Measurements from ENCODE around the gene TLN1. TPM values are rescaled to one million over a fixed set of nuclear protein-coding genes. Genes with fewer than 3 reads are reported as not detected.

The TLN1 gene
- total and polyA plus RNA-seq, 10 donors = 79.9 to 881 (median 469) TPM

DNA sequence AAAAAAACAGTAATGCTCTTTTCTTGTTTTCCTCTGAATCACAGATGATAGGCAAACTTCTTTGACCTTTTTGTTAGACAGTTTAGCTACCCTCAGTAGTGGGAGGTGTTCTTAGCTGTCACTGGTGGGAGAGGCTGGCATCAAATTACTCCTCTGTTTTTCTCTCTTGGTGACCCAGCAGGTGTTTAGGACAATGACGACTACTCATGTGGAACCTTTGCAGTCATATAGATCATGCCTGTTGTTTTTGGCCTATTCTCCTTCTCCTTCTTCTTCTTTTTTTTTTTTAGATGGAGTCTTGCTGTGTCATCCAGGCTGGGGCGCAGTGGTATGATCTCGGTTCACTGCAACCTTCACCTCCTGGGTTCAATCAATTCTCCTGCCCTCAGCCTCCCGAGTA is 44.0 kb upstream of the TLN1 start:
- intact Hi-C loops (cut with DNase I; ENCODE audit: low total_unique reads) = no loop called here
- 63 to 77% (median 69%) methylated on average over 4 of the region's 4 CpGs for WGBS, 5 donors

DNA sequence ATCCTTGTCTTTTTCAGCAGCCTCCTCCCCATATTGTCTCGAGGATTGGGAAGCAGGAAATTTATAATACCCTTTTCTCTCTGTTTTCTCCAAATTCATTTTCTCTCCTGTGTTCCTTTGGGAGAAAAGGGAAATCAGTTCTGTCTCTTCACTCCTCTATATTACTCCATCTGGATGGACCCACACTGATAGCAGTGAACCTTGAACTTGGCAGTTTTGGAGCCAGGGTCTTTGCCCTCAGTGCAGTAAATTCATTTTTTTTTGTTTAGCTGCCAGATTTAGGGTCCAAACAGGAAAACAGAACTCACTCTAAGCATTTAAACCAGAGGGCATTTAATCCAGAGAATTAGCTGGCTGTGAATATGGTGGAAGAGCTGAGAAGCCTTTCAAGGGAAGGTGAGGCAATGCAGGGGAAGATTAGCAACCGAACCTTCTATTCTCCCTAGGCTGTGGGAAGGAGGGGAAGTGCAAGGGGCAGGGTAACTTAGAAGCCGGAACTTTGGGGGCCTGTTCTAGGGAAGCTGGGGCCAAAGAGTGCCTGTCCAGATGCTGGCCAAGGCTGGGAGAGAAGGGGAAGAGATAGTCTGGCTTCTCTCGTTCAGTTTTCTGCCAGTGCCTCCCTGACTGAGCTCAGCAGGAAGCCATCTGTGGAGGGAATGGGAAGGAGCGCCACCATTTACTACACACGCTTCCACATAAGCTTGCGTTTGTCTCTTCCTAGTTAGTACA is 43.1 kb upstream of the TLN1 start:
- intact Hi-C loops (cut with DNase I; ENCODE audit: low total_unique reads) = no loop called here
- peak overlapping the region in 6 of 8 donors; percentile 29 to 59 (median 45) for H3K27ac ChIP-seq

More for the DNA sequence above, 44.0 kb upstream of the TLN1 start:
- H3K4me1 ChIP-seq = peaks cover 6 to 33% (median 27%) of the 10 kb centered on the region in 6 donors
- DNase-seq = no peak
- H3K27ac ChIP-seq = peak overlapping the region in 4 of 8 donors; percentile 30 to 59 (median 52)
- H3K4me3 ChIP-seq = no peak overlapping the region
- H3K27me3 ChIP-seq (replicated peaks in 1 of 7) = no peaks in the 10 kb centered on the region
- H3K36me3 ChIP-seq = peaks cover 0 to 11% (median 0%) of the 10 kb centered on the region in 6 donors
- TF ChIP-seq CTCF (IDR thresholded peaks at IDR 0.05 in 8 of 11, conservative IDR thresholded peaks at IDR 0.05 in 3 of 11) = no peak
- TF ChIP-seq POLR2A (IDR thresholded peaks at IDR 0.05) = no peak
- TF ChIP-seq POLR2AphosphoS5 (IDR thresholded peaks at IDR 0.05) = no peak
- no peaks in the 10 kb centered on the region for H3K9me3 ChIP-seq

DNA sequence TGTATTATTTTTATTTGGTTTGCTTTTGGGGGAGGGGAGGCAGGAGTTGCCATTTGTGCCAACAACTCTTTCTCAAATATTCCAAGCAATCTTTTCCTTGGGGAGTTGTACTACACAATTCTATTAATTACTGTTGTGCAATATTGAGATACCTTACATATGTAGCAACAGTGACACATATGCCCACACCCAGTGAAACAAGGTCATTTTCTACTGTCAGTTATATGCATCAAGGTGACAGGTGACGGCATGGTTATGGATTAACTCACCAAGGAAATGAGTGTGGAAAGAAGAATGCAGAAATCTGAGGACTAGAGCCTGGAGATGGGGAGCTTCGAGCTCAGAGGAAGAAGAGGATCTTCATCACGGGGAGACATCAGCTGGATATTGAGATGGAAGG is 39.9 kb upstream of the TLN1 start:
- 59 to 81% (median 71%) methylated on average over 3 of the region's 3 CpGs for WGBS, 5 donors
- H3K36me3 ChIP-seq = peaks cover 0 to 5% (median 0%) of the 10 kb centered on the region in 6 donors
- no peaks in the 10 kb centered on the region for H3K9me3 ChIP-seq
- peak overlapping the region in 1 of 8 donors; percentile 48 for H3K27ac ChIP-seq
- H3K4me1 ChIP-seq = peaks cover 9 to 43% (median 34%) of the 10 kb centered on the region in 6 donors
- TF ChIP-seq POLR2AphosphoS5 (IDR thresholded peaks at IDR 0.05) = no peak
- no peak for TF ChIP-seq CTCF (IDR thresholded peaks at IDR 0.05 in 8 of 11, conservative IDR thresholded peaks at IDR 0.05 in 3 of 11)
- TF ChIP-seq POLR2A (IDR thresholded peaks at IDR 0.05) = no peak
- no peak overlapping the region for H3K4me3 ChIP-seq
- intact Hi-C loops (cut with DNase I; ENCODE audit: low total_unique reads) = no loop called here
- DNase-seq = no peak
- H3K27me3 ChIP-seq (replicated peaks in 1 of 7) = no peaks in the 10 kb centered on the region

More for the DNA sequence above, 43.1 kb upstream of the TLN1 start:
- no peak for TF ChIP-seq POLR2A (IDR thresholded peaks at IDR 0.05)
- TF ChIP-seq CTCF (IDR thresholded peaks at IDR 0.05 in 8 of 11, conservative IDR thresholded peaks at IDR 0.05 in 3 of 11) = no peak
- TF ChIP-seq POLR2AphosphoS5 (IDR thresholded peaks at IDR 0.05) = peak in 2 of 3 donors; percentile 40 to 49
- no peak overlapping the region for H3K4me3 ChIP-seq
- WGBS, 5 donors = 32 to 46% (median 39%) methylated on average over 7 of the region's 7 CpGs
- H3K4me1 ChIP-seq = peaks cover 9 to 41% (median 34%) of the 10 kb centered on the region in 6 donors
- H3K27me3 ChIP-seq (replicated peaks in 1 of 7) = no peaks in the 10 kb centered on the region
- H3K36me3 ChIP-seq = peaks cover 0 to 5% (median 0%) of the 10 kb centered on the region in 6 donors
- no peaks in the 10 kb centered on the region for H3K9me3 ChIP-seq
- DNase-seq = no peak

- Histone ChIP-seq H3K36me3 (peaks cover 0 to 5% (median 0%) of the 10 kb centered on the region in 6 donors), H3K27ac (peak overlapping the region in 6 of 8 donors; percentile 13 to 63 (median 48)), H3K9me3 (no peaks in the 10 kb centered on the region), H3K4me1 (peaks cover 9 to 43% (median 34%) of the 10 kb centered on the region in 6 donors), H3K27me3 (replicated peaks in 1 of 7) (no peaks in the 10 kb centered on the region), H3K4me3 (no peak overlapping the region)
- intact Hi-C loops (cut with DNase I; ENCODE audit: low total_unique reads) = no loop called here
- TF ChIP-seq POLR2A (IDR thresholded peaks at IDR 0.05) (no peak), CTCF (IDR thresholded peaks at IDR 0.05 in 8 of 11, conservative IDR thresholded peaks at IDR 0.05 in 3 of 11) (no peak), POLR2AphosphoS5 (IDR thresholded peaks at IDR 0.05) (no peak)
- DNase-seq = no peak
- WGBS, 5 donors = 33 to 59% (median 39%) methylated on average over 1 of the region's 1 CpG
Measured at GRCh38 chr9:35771534-35771933, 39.5 kb upstream of the TLN1 start.

All from spleen (tissue), 11 donors.